Activated CD4-positive, CD25-positive, alpha-beta regulatory T cell treated with anti-CD3 and anti-CD28 coated beads, Interleukin-2, amount 50 U/mL, for 16 hours (primary cell): ENCODE measurements around the gene TTLL5.

Source experiments
- DNase-seq: peaks from one replicate; pipeline ENCODE4 v3.0.0-alpha.2; 2020; ENCODE audit warnings: low read depth, low spot score

Gene TTLL5

GRCh38 chr14:75985618-75986438 is 324.8 kb downstream of the TTLL5 start, which contains the start of gene IFT43:
Gene IFT43 (plus strand): TSS chr14:75985763. CDS start chr14:75985787, 24 bp downstream.
- DNase-seq, result peak; percentile 82

GRCh38 chr14:75986439-75986765 is 325.4 kb downstream of the TTLL5 start:
- no peak for DNase-seq

GRCh38 chr14:75987201-75987970 is 326.3 kb downstream of the TTLL5 start:
- no peak for DNase-seq

- no peak for DNase-seq
Measured at GRCh38 chr14:75989134-75989533, 328.1 kb downstream of the TTLL5 start.

- no peak for DNase-seq
Measured at GRCh38 chr14:75990297-75990696, 329.3 kb downstream of the TTLL5 start.

- no peak for DNase-seq
Measured at GRCh38 chr14:75991753-75992152, 330.7 kb downstream of the TTLL5 start.

GRCh38 chr14:75993567-75994041 is 332.6 kb downstream of the TTLL5 start:
- DNase-seq, result no peak

- DNase-seq, result no peak
Measured at GRCh38 chr14:75995372-75996041, 334.5 kb downstream of the TTLL5 start.

- DNase-seq, result no peak
Measured at GRCh38 chr14:75996488-75996887, 335.4 kb downstream of the TTLL5 start.

- no peak for DNase-seq
Measured at GRCh38 chr14:75999511-76000190, 338.6 kb downstream of the TTLL5 start.

GRCh38 chr14:76002383-76002782 is 341.3 kb downstream of the TTLL5 start:
- DNase-seq, result no peak
